Tongue (tissue), 2 donors: ENCODE measurements around the gene UBE2G1. TPM values are rescaled to one million over a fixed set of nuclear protein-coding genes. Genes with fewer than 3 reads are reported as not detected.
"Not testable (repeated sequence)": the region's sequence is repeated elsewhere in the genome, so short reads cannot be mapped to it uniquely, and the experiment has no call there.

ENCODE experiments used
- DNase-seq: peaks from one replicate; pipeline ENCODE4 v3.0.0-alpha.2; 2015
- total RNA-seq: library from RNA; depleted of rRNA; stranded (reverse); fragments of >200 nt; gene quantifications from one replicate; pipeline ENCODE4 v1.2.3, GENCODE V29; 2014

UBE2G1 gene
- total RNA-seq, 1 donor from 2014 or later: 70.6 TPM

- DNase-seq: no peak
Observed at GRCh38 chr17:4301066-4301465, 65.4 kb downstream of the UBE2G1 start.

GRCh38 chr17:4297351-4297750 lies 69.1 kb downstream of the UBE2G1 start:
- no peak for DNase-seq

- no peak for DNase-seq
Observed at GRCh38 chr17:4295686-4296085, 70.8 kb downstream of the UBE2G1 start.

GRCh38 chr17:4293572-4293971 lies 72.9 kb downstream of the UBE2G1 start:
- DNase-seq: no peak

- no peak for DNase-seq
Observed at GRCh38 chr17:4287710-4288109, 78.8 kb downstream of the UBE2G1 start.

- no peak for DNase-seq
Observed at GRCh38 chr17:4276514-4276913, 90.0 kb downstream of the UBE2G1 start.

GRCh38 chr17:4272972-4273368 lies 93.5 kb downstream of the UBE2G1 start:
- DNase-seq: no peak

GRCh38 chr17:4272213-4272971 lies 94.1 kb downstream of the UBE2G1 start:
- no peak for DNase-seq

GRCh38 chr17:4270736-4271135 lies 95.7 kb downstream of the UBE2G1 start:
- no peak for DNase-seq

- DNase-seq: no peak
Observed at GRCh38 chr17:4269915-4270314, 96.6 kb downstream of the UBE2G1 start.

- DNase-seq: no peak
Observed at GRCh38 chr17:4267402-4267801, 99.1 kb downstream of the UBE2G1 start.

- no peak for DNase-seq
Observed at GRCh38 chr17:4266550-4266949, 99.9 kb downstream of the UBE2G1 start.

GRCh38 chr17:4263282-4264215 lies 102.9 kb downstream of the UBE2G1 start, which contains the start of gene ANKFY1:
Gene ANKFY1, minus strand, starts transcription at chr17:4263979. Its CDS starts 38 bp downstream, at chr17:4263941.
- DNase-seq: peak; percentile 99

- DNase-seq: no peak
Observed at GRCh38 chr17:4262703-4263102, 103.8 kb downstream of the UBE2G1 start.

GRCh38 chr17:4261452-4261851 lies 105.0 kb downstream of the UBE2G1 start:
- DNase-seq: no peak

GRCh38 chr17:4258867-4259266 lies 107.6 kb downstream of the UBE2G1 start:
- no peak for DNase-seq

GRCh38 chr17:4256952-4257351 lies 109.5 kb downstream of the UBE2G1 start:
- DNase-seq: no peak

GRCh38 chr17:4255271-4255670 lies 111.2 kb downstream of the UBE2G1 start:
- not testable (repeated sequence) for DNase-seq

GRCh38 chr17:4250887-4251286 lies 115.6 kb downstream of the UBE2G1 start:
- no peak for DNase-seq

GRCh38 chr17:4249452-4250029 lies 116.9 kb downstream of the UBE2G1 start:
- DNase-seq: peak; percentile 49

- no peak for DNase-seq
Observed at GRCh38 chr17:4248504-4249277, 117.8 kb downstream of the UBE2G1 start.

- DNase-seq: no peak
Observed at GRCh38 chr17:4247971-4248388, 118.5 kb downstream of the UBE2G1 start.
